Peyer's patch (tissue), 4 donors: ENCODE data around the gene DCUN1D1.

Experiments used
- POLR2A ChIP-seq, 2 donors: fragments of 450-650 bp; IDR thresholded peaks; one replicate each; pipeline ENCODE4 v1.5.1; 2017; ENCODE audit warnings: antibody characterized with exemption in 2 of 2, mild to moderate bottlenecking in 2 of 2, moderate library complexity in 2 of 2
- TF ChIP-seq, protein P1 (sequence below), 6 experiments: fragments of 450-650 bp in 4 of 6; fragments of 200-600 bp in 2 of 6; sonication (generic) in 1 of 6; IDR thresholded peaks; one replicate each; pipeline ENCODE4 v1.5.1; 2017 to 2019; ENCODE audit warnings: antibody characterized with exemption in 6 of 6, mild to moderate bottlenecking in 3 of 6, moderate library complexity in 1 of 6

DNA sequence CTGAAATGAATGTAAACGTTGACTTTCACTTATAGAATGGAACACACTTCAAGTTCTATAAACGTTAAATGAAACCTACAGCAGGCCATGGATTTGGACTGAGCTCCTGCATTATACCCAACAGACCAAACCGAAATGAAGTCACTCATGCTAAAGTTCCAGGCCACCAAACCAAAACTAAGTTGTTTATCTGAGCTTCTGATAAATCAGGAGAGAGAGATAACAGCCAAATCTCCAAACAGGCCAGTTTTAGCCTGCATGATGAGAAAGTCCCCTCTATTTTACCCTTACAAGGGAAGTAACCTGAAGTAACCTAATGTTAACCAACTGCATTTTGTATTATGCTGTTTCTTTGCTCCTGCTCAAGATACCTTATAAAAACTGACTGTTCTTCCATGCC is 44.5 kb downstream of the DCUN1D1 start:
- TF ChIP-seq, protein P1, sequence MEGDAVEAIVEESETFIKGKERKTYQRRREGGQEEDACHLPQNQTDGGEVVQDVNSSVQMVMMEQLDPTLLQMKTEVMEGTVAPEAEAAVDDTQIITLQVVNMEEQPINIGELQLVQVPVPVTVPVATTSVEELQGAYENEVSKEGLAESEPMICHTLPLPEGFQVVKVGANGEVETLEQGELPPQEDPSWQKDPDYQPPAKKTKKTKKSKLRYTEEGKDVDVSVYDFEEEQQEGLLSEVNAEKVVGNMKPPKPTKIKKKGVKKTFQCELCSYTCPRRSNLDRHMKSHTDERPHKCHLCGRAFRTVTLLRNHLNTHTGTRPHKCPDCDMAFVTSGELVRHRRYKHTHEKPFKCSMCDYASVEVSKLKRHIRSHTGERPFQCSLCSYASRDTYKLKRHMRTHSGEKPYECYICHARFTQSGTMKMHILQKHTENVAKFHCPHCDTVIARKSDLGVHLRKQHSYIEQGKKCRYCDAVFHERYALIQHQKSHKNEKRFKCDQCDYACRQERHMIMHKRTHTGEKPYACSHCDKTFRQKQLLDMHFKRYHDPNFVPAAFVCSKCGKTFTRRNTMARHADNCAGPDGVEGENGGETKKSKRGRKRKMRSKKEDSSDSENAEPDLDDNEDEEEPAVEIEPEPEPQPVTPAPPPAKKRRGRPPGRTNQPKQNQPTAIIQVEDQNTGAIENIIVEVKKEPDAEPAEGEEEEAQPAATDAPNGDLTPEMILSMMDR (IDR thresholded peaks at IDR 0.05), result no peak
- no peak for TF ChIP-seq POLR2A (IDR thresholded peaks at IDR 0.05)
